ENCODE data around the gene VSIR.

DNA sequence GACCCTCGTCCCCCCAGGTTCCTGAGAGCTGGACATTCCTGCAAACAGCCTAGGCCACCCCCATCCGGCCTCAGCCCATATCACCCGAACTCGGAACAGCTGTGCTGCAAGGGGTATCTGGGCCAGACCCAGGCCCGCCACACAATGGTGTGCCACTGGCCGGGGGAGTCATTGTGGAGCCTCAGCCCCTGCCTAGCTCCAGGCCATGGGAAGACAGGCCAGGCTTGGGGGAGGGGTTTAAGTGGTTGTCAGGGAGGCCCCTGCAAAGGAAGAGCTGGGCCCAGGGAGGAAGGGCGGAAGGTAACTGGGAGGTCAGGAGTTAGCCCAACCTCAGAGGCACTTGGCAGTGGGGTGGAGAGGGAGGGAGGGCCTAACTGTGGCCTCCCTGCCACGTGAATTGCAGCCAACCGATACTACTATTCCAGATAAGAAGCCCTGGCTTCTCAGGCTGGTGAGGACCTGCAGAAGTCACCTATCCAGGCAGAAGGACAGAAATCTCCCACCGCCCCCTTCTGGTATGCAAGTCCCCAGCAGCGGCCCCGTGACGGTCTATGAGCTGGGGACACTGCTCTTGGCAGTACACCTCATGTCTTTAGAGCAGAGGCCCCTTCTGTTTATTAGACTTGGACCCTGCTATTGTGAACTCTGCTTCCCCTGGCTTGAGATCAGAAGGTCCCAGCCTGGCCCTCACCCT lies 26.8 kb downstream of the VSIR start:
- TF ChIP-seq, protein P1, sequence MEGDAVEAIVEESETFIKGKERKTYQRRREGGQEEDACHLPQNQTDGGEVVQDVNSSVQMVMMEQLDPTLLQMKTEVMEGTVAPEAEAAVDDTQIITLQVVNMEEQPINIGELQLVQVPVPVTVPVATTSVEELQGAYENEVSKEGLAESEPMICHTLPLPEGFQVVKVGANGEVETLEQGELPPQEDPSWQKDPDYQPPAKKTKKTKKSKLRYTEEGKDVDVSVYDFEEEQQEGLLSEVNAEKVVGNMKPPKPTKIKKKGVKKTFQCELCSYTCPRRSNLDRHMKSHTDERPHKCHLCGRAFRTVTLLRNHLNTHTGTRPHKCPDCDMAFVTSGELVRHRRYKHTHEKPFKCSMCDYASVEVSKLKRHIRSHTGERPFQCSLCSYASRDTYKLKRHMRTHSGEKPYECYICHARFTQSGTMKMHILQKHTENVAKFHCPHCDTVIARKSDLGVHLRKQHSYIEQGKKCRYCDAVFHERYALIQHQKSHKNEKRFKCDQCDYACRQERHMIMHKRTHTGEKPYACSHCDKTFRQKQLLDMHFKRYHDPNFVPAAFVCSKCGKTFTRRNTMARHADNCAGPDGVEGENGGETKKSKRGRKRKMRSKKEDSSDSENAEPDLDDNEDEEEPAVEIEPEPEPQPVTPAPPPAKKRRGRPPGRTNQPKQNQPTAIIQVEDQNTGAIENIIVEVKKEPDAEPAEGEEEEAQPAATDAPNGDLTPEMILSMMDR (IDR thresholded peaks at IDR 0.05; ENCODE audit: insufficient read depth, low read depth, low read length) = no peak
- TF ChIP-seq EZH2 (IDR thresholded peaks at IDR 0.05; ENCODE audit: insufficient read depth, low read length) = no peak

Measured in astrocyte (in vitro differentiated cells and primary cell).